Fibroblast of skin of back (primary cell): Measurements from ENCODE around the gene TBC1D1.
A peak's percentile ranks its signal among the peaks of the same experiment; 100 is the strongest.

ENCODE experiments used
- DNase-seq: peaks from one replicate; pipeline ENCODE4 v3.0.0-alpha.2; 2013

The TBC1D1 gene

DNA sequence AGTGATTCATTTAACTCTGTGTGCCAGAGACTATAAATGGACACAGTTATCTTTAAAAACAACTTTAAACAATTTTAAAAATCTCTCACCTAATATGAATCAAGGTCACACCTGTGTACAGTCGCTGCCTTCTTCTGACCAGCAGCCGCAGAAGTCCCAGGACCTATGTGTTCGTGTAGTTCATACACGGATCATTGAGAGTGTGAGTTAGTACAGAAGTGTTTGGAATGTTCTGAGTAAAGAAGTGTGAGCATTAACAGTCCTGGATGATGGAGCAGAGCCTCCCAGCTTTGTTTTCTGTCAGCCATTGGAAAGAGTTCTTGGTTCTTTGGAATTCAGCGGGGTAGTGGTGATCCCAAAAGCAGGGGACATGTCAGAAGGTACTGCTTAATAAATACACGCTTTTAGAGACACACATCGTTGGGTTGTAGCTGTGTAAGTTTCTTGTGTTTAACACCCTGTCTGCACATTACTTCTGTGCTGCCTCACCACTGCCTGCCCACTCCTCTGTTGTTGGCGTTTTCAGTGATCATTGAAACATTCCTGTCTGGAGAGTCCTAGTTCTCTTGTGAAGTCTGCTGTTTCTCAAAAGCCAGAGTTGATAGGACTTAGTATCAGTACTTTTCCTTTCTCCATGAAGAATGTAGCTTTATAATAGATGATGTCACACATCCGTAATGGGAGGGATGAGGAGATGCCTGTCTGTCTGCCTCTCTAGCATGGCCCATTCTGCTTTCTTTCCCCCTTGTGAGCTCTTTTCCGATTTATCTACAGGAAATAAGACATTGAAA is 159.9 kb downstream of the TBC1D1 start:
- peak; percentile 22 for DNase-seq

DNA sequence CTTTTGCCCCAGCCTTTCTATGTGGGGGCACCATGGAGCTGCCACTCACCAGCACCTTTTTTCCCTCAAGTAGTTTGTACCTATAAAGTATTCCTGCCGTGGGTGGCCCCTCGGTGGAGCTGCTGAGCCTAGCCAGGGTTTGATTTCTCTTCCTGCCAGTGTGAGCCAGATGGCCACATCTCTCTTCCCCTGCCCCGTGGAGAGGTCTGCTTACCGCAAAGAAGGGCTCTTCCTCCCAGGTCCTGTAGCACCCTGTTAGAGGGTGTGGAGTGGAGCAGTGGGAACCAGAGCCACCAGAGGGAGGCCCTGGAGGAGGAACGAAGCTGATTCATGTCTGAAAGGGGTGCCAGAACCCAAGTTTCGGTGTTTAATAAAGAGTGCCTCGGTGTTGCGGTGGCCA is 164.7 kb downstream of the TBC1D1 start:
- no peak for DNase-seq

DNA sequence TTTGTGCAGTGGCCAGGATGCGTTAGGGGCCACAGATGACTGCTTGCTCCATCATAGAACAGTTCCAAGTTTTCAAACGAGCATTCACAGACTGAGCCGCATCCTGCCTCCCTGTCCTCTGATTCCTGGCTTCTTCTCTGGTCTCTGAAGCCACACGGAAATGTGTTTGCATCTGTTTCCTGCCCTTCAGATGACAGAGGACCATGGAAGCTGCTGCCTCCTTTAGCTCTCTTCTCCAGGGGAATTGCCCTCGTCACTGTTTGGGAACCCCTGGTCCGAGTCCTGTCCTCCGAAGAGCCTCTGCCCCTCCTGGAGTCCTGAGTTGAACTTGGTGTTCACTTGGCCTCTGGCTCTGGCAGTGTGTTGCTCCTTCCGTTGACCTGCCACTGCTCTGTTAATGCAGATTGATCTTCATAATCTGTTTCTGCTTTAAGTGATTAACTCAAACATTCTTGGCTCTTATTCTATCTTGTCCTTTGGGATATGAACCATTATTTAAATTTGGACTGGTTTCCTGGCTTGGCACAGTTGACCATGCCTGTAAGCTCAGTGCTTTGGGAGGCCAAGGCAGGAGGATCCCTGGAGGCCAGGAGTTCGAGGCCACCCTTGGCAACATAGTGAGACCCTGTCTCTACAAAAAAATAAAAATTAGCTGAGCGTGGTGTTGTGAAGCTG is 165.3 kb downstream of the TBC1D1 start:
- no peak for DNase-seq

DNA sequence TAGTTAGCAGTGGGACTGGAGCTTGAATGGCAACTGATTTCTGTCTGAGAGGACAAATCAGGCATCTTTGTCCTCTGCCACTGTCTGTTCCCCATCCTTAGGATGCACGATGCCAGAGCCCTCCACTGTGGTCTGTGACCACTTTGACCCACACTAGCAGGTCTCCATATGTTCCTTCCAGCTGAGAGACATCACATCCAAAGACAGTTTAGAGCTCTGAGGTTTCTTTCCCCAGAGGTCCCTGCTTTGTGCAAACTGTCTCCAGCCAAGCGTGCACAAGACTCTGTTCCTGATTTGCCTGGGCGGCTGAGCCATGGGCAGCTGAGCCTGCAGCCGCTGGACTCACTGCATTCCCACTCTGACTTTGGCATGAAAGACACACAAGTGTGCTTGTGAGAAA is 167.3 kb downstream of the TBC1D1 start:
- DNase-seq: no peak

DNA sequence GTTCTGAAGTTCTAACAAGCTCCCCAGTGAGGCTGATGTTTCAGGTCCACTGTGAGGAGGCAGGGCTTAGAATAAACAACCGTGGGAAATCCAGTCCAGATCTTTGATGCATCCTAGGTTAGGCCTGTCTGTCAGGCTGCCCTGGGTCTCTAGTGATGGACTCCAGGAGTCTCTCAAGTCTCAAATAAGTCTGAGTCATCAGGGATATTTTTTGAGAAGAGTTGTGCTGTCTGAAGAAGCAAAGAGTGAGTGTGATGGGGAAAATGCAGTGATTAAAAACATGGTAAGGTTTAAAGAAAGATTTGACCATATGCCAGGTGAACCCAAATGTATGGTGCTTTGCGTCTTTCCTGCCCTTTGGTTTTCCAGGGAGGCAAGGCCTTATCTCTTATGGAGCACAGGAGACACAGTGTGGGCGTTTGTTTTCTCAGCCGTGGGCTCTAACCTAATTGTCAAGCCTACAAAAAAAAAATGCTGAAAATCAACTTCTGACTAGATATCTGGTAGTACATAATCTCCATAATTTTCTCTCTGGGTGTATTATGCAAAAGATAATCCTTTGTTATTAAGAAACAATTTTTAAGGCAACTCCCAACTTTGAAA is 170.0 kb downstream of the TBC1D1 start:
- DNase-seq: peak; percentile 65

DNA sequence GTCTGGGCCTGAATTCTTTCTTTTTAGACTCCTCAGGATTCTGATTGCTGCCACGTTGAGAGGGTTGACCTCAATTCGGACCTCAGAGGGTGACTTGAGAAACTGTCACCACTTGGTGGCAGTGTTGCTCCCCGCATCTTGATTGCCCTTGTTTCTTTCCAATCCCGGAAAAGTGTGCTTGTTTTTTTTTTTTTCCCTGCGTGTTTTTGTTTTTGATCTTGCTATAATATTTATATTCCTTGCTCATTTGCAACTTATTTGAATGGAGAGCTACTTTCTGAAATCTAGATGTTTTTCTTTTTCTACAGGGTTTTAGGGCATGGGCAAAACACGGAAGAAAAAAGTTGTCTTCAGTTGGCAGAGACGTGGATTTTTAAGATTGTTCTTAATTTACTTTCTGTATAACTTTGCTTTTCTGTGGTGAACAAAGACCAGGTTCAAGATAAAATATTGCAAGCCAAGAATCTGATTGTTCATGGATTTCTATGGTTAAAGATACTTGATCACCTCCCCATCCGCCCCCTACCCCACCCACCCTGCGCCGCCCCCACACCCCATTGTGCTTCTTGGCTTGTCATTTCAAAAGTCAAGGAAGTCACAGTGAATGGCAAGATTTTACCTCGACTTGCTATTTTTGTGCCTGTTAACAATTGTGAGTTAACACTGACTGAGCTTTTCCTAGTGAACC is 171.3 kb downstream of the TBC1D1 start:
- DNase-seq: peak; percentile 70

DNA sequence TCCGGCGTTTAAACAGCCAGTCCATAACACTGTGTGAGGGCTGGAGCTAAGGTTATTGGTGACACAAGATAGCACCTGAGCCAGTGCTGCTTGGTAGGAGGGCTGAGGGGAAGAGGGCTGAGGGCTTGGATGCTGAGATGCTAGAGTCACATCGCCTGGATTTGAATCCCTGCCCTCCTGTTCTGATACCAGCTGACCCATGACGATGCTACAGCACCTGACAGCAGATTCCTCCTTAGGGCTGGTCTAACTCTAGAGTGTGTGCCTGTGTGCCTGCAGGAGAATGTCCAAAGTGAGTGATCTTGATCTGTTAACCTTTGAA is 171.9 kb downstream of the TBC1D1 start:
- DNase-seq: no peak

DNA sequence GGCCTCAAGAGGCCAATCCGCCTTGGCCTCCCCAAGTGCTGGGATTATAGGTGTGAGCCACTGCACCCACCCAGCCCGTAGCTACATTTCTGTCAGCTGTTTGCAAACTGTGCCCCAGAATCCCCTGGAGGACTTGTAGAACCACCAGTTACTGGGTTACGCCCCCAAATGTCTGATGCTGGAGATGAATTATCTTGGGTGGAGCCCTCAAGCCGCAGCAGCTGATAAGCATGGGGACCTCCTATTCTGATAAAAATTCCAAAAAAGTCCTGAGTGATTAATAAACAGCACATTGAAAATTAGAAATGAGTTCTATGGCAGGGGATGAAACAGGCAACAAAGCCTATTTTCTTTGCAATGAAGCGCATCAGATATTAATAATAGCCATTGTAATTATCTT is 174.3 kb downstream of the TBC1D1 start:
- DNase-seq: no peak

DNA sequence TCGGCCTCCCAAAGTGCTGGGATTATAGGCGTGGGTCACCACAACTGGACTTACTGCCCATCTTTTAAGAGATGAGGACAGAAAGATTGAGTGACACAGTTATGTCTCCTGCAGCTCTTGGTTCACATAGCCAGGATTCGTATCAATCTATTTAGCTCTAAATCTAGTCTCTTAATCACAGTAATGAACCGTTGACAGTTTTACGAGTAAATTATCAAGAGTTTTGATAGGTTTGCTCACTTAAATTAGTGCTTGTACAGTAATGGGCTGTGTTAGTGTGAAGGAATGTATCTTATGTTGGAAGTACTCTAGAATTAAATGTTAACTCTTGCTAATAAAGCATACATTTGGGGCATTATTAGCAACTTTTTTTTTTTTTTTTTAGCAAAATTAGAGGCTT is 175.0 kb downstream of the TBC1D1 start:
- DNase-seq: no peak

DNA sequence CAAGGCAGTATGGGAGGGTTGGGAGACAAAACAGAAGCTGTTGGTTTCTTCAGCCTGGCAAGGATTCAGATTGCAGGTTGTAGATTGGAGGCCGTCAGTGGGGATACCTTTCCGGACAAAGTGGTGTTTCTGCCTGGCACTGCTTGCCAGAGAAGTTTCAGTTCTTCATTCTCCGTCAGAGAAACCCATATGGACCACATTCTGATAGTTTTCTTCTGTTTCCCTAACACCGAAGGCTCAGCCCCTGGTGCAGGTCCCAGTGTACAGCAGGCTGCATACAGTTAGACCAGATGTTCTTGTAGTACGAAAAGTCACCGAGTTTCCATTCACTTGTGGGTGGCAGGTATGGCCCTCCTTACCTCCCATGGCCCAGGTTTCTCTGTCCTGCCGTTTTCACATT is 176.6 kb downstream of the TBC1D1 start:
- DNase-seq: no peak

DNA sequence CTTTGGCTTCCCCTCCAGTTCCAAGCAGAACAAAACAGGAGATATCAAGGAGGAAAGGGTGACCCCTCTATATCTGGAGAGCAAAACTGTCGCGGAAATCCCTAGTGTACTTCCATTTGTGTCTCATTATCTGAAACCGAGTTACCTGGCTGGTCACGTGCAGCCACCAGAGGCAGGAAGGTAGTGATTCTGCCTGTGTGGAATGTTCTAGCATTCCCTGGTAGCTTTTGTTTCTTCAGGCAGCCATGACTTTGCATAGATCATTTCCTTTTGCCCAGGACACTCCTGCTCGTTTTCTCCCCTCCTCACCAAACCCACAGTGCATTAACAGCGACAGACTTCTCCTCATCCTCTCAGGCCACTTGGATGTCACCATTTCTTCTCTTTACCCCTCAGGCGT is 177.2 kb downstream of the TBC1D1 start:
- DNase-seq: no peak

DNA sequence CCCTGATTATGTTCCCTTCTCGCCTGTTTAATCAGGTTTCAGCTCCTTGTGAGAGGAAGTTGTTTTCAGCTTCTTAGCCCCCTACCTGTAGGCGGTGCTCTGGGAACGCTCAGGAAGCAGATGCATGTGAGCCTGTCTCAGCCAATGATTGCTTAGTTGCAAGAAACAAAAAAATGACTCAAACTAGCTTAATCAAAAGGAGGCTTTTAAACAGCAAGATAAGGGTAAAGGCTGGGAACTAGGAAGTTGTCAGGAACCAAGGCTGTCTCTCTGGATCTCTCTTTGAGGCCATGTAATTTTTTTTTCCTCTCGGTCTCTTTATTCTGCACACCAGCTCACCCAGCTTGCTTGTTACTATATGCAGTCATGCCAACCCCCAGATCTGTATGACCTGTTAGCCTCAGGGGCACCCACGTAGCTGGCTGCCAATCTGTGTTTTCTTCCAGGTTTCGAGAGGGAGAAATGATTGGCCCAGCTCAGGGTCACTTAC is 178.4 kb downstream of the TBC1D1 start:
- DNase-seq: peak; percentile 67

DNA sequence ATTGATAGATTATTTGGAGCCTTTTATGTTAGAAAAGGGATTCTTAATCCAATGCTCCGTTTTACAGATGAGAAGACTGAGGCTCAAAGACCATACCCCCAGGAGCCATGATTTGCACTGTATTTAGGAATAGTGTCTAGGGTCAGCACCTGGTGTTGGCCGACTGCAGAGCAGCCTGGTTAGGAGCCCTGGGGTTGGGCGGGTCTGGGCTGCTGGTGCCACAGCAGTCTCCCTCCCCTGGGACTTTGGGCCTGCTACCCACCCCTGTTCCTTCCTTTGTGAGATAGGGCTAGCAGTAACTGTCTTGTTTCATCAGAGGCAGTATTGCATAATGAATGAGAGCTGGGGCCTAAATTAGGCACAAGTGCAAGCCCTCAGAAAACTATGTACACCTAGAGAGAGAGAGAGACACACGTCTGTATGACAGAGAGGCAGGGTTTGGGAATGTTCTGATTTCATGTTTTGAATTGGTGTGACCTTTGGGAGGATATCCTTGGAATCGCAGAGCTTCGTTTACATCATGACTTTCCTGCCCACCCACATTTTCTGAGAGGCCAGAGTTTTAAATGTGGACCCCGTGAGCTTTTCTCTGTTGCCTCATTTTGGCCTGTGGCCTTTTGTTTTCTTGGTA is 181.0 kb downstream of the TBC1D1 start:
- DNase-seq: no peak

DNA sequence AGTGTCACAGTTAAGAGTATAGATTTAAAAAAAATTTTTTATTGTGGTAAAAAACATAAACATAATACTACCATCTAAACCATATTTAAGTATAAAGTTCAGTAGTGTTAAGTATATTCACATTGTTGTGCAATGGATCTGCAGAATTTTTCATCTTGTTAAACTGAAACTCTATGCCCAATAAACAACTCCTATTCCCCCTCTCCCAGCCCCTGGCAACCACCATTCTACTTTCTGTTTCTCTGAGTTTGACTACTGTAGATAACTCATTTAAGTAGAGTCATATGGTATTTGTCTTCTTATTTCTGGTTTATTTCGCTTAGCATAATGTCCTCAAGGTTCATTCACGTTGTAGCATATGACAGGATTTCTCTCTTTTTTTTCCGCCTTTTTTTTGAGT is 181.7 kb downstream of the TBC1D1 start:
- no peak for DNase-seq

DNA sequence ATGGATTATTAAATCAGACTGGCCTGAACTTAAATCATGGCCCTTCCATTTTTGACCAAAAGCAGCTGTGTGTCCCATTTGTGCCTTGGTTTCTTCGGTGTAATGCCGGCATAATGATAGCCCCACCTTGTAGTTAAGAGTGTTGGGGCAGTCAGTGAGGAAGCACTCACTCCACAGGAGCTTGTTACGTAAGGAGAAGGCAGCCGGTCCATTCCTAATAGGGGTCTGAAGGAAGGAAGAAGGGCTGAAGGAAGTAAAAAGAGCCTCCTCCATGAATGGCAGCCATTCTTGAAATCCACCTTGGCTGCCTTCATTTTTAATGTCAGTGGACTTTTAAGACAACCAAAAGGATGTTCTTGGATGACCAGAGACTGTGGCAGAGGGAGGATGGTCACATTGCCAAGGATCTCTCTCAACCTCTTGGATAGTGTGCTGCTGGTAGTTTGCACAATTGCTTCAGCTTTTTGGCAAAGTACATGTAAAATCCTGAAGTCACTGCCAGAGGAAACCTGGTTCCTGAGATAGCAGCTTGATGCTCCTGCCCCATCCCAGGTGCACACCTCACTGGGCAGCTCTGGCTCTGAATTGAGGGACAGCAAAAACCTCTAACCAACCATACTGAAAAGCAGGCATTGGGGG is 182.8 kb downstream of the TBC1D1 start:
- no peak for DNase-seq

DNA sequence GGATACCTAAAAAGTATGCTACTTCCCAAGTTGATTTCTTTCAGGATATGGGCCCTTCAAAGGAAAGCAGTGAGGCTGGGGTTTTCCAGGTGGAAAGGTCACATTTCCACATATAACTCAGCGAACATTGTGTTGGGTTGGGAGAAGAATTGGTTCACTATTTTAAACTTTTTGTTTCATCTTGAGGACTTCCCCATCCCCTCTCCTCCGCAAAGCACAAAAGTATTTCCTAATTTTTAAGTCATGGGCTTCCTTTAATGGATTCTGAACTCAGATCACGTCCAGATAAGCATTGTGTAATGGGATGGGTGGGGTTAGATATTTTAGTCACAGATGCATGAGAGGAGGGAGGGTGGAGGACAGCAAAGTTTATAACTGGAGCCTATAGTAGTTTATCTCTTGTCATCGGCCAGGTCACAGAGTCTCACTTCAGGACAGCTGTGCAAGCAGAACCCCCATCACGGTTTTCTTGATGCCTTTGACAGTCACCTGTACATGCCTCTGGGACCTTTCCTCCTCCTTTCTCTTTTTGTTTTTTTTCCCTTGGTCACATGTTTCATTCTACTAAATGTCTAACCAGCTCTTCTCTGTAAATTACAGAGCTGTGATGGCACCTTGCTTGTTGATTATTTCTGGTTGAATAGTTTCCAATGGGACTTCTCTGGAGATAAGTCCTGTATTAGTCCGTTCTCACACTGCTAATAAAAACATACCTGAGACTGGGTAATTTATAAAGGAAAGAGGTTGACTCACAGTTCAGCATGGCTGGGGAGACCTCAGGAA is 184.7 kb downstream of the TBC1D1 start:
- no peak for DNase-seq

DNA sequence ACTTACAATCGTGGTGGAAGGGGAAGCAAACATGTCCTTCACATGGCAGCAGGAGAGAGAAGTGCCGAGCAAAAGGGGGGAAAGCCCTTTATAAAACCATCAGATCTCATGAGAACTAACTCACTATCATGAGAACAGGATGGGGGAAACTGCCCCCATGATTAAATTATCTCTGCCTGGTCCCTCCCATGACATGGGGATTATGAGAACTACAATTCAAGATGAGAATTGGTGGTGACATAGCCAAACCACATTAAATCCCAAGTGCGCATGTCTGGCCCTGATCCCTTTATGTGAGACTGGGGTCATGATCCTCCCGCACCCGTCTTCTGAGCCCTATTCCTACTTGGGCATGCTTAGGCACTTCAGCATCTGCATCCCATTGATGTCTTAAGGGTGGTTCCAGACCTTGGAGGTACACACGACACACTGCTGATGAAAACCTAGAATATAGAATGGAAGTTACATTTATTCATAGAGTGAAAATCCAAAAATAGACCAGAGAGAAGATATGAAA is 185.3 kb downstream of the TBC1D1 start:
- DNase-seq: no peak

DNA sequence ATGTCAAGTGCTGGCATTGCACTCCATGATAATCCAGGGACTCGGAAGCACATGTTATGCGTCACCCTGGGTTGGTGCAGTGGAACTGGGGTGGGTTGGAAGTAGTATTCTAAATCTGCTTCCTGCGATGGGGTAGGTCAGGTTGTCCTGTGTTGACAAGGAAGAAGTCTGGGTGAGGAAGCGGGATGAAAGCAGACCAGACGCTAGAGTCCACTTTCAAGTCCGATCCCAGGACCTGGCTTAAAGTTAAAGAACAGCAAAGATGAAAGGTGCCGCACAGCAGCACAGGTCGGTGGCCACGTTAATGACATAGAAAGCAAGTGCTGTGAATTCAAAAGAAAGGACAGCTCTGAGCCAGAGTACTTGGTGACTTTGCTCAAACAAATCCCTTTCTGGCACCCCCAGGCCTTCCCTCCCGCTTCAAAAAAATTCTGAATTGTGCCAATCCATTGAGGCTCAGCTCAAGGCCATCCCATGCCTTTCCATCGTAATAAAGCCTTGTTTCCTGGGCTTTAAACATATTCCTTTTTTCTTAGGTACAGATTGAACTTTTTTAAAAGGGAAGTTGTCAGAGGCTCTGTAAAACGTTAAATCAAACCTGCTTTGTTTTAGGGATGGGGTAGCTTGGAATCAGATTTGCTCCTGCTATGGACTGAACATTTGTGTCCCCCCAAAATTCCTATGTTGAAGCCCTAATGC is 187.1 kb downstream of the TBC1D1 start:
- DNase-seq: no peak

DNA sequence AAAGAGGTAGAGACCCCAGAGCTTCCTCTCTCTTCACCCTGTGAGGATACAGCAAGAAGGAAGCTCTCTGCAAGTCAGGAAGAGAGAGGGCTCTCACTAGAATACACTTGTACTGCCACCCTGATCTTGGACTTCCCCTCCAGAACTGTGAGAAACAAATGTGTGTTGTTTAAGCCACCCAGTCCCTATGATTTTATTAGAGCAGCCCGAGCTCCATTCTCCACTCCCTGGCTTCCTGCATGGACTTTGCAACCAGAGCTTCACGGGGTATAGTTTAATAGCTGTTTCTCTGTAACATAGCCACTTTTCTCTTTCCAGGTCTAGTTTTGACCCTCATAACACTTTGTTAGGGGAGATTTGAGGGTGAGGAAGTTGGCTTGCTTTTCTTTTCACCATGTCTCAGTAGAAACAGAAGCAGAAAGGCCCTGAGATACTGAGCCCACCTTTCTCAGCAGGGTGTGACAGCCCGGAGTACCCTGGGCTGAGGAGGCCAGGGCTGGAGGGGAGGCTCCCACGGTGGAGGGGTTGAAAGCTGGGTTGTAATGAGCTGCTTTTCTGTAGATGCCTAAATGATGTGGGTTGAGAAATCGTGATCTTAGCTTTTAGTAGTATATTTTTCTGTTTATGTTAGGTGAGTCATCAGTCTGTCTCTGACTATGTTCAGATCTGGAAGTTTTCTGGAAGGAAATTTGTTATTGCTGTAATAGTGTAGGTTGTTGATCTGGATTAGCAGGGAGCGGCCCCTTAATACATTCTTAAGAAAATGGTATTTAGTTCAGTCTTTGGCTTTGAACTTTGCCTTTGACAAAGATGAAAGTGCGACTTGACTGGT is 187.9 kb downstream of the TBC1D1 start:
- DNase-seq: peak; percentile 85
